Left lobe of liver (tissue), 2 donors: ENCODE measurements around the gene TBC1D10A. TPM values are rescaled to one million over a fixed set of nuclear protein-coding genes. Genes with fewer than 3 reads are reported as not detected.
A peak's percentile ranks its signal among the peaks of the same experiment; 100 is the strongest.

Experiments used
- ATAC-seq: fragments of 200-7000 bp; cut with Tn5 transposase; one replicate; pipeline ENCODE4 v1.9.1; 2020; ENCODE audit warnings: mild to moderate bottlenecking, moderate library complexity
- DNase-seq: peaks from one replicate; pipeline ENCODE4 v3.0.0-alpha.2; 2020; ENCODE audit warnings: low spot score
- total RNA-seq: library from RNA; stranded (reverse); gene quantifications from one replicate; pipeline ENCODE4 v1.2.1, GENCODE V29; 2021
- donor health status: DM: no; HTN: no; CAD: no; lungs with moderate emphysema.
- donor health status: DM: no; HTN: yes; CAD: no.

Gene TBC1D10A
- total RNA-seq, 1 donor from 2014 or later = 19.7 TPM

GRCh38 chr22:30288419-30289140, 38.2 kb downstream of the TBC1D10A start:
- ATAC-seq (no peak), DNase-seq (no peak)

- DNase-seq (peak; percentile 89), ATAC-seq (peak; percentile 72)
Measured at GRCh38 chr22:30287648-30288418, 38.9 kb downstream of the TBC1D10A start.

- peak; percentile 76 for DNase-seq
- ATAC-seq = no peak
Measured at GRCh38 chr22:30286813-30287647, 39.7 kb downstream of the TBC1D10A start.

- no peak for DNase-seq
- no peak for ATAC-seq
Measured at GRCh38 chr22:30286331-30286730, 40.4 kb downstream of the TBC1D10A start.

- DNase-seq = no peak
- no peak for ATAC-seq
Measured at GRCh38 chr22:30285846-30286200, 40.9 kb downstream of the TBC1D10A start.

- no peak for DNase-seq
- ATAC-seq = no peak
Measured at GRCh38 chr22:30285176-30285845, 41.4 kb downstream of the TBC1D10A start.

GRCh38 chr22:30284666-30285065, 42.1 kb downstream of the TBC1D10A start:
- DNase-seq = no peak
- ATAC-seq = no peak

- ATAC-seq (no peak), DNase-seq (no peak)
Measured at GRCh38 chr22:30284172-30284571, 42.6 kb downstream of the TBC1D10A start.

GRCh38 chr22:30283342-30283741, 43.4 kb downstream of the TBC1D10A start:
- ATAC-seq = no peak
- no peak for DNase-seq

GRCh38 chr22:30282616-30283046, 44.1 kb downstream of the TBC1D10A start:
- no peak for ATAC-seq
- DNase-seq = no peak

- DNase-seq (no peak), ATAC-seq (no peak)
Measured at GRCh38 chr22:30280505-30280904, 46.2 kb downstream of the TBC1D10A start.

GRCh38 chr22:30279932-30280331, 46.8 kb downstream of the TBC1D10A start:
- DNase-seq = no peak
- no peak for ATAC-seq

- DNase-seq (no peak), ATAC-seq (peak; percentile 69)
Measured at GRCh38 chr22:30279046-30279788, 47.5 kb downstream of the TBC1D10A start.

- DNase-seq (no peak), ATAC-seq (peak; percentile 57)
Measured at GRCh38 chr22:30277547-30278344, 49.0 kb downstream of the TBC1D10A start.

GRCh38 chr22:30276039-30276438, 50.7 kb downstream of the TBC1D10A start:
- ATAC-seq = no peak

GRCh38 chr22:30275625-30276024, 51.1 kb downstream of the TBC1D10A start:
- DNase-seq (no peak), ATAC-seq (no peak)

More at GRCh38 chr22:30276039-30276438, 50.7 kb downstream of the TBC1D10A start:
- DNase-seq = no peak

GRCh38 chr22:30274437-30274812, 52.3 kb downstream of the TBC1D10A start:
- DNase-seq (no peak), ATAC-seq (no peak)

GRCh38 chr22:30273711-30274436, 52.9 kb downstream of the TBC1D10A start:
- ATAC-seq (no peak), DNase-seq (no peak)
